ENCODE measurements around the gene ASTN2.

ASTN2 gene

GRCh38 chr9:116789081-116789480, 625.8 kb downstream of the ASTN2 start:
- DNase-seq: no peak

DNA sequence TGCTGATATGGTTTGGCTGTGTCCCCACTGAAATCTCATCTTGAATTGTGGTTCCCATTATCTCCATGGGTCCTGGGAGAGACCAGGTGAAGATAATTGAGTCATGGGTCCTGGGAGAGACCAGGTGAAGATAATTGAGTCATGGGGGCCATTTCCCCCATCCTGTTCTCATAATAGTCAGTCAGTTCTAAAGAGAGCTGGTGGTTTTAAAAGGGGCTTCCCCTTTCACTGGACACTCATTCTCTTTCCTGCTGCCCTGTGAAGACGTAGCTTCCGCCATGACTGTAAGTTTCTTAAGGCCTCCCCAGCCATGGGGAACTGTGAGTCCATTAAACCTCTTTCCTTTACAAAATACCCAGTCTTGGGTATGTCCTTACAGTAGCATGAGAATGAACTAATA, 628.1 kb downstream of the ASTN2 start:
- DNase-seq: no peak

- DNase-seq: no peak
These were observed 637.7 kb downstream of the ASTN2 start for GRCh38 chr9:116777116-116777515.

DNA sequence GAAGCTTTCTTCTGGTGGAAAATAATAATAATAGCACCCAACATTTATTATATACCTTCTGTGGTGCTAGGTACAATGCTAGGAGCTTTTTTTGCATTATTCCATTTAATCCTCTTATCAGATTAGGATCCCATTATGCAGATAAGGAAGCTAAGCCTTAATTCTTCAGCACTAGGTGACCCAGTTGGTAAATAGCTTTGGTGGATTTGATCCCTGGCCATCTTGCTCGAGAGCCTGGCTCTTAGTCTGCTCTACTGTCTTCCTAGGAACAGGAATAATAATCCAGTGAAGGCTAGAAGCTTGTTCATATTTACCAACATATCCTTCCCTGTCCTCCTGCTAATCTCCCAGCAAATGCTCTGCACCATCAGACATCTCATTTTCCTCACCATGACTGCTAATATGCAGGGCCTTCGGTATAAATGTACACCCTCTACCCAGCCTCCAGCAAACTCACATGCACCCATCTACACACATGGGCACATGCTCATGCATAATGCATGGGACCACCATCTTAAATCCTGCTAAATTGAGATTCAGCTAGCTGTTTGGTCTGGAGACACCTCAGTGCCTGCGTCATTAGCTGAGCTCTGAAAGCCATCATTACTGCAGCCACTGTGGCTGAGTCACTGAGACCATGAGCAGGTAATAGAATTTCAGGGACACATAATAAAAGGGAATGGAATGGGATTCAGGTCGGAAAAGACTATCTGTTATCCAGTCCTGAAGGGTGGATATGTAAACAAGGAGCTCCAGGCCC, 640.3 kb downstream of the ASTN2 start:
- DNase-seq: no peak

DNA sequence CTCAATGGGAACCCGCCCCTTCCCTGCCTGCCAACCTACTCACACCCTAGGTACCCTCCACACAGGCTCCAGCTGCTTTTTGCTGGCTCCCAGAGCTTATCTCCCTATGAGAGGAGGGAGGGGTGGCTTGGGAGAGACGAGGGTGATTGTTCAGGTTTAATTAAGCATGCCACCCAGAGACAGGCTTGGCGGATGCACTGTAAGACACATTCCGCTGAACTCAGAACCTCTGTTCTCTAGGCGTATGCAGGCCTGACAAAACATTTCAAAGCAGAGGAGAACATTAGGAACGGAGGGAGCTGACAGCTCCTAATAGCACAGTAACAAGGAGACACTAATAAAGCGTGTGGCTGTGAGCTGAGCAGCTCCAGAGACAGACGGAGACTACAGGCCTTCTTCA, 647.6 kb downstream of the ASTN2 start:
- DNase-seq: no peak

- no peak for DNase-seq
These were observed 649.8 kb downstream of the ASTN2 start for GRCh38 chr9:116765011-116765410.

GRCh38 chr9:116763770-116764169, 651.1 kb downstream of the ASTN2 start:
- DNase-seq: no peak

- no peak for DNase-seq
These were observed 654.2 kb downstream of the ASTN2 start for GRCh38 chr9:116760636-116761035.

GRCh38 chr9:116757030-116757429, 657.8 kb downstream of the ASTN2 start:
- DNase-seq: no peak

- DNase-seq: no peak
These were observed 661.5 kb downstream of the ASTN2 start for GRCh38 chr9:116753389-116753788.

DNA sequence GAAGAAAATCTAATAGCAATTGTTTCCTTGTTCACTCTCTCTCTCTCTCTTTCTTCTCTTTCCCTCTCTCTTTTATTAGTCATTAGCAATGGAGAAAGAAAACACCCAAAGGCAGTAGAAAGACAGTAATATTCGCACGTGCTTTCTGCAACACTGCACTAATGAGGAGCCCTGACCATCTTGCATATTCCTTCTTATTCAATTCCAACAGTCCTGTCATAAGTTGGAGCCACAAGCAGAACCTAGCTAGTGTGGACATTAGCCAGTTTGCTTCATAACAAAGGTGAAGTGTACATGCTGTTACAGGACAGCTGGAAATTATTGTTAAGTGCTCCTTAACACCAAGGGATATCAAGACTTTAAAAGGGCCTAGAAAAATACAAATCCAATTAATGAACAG, 664.3 kb downstream of the ASTN2 start:
- no peak for DNase-seq

DNA sequence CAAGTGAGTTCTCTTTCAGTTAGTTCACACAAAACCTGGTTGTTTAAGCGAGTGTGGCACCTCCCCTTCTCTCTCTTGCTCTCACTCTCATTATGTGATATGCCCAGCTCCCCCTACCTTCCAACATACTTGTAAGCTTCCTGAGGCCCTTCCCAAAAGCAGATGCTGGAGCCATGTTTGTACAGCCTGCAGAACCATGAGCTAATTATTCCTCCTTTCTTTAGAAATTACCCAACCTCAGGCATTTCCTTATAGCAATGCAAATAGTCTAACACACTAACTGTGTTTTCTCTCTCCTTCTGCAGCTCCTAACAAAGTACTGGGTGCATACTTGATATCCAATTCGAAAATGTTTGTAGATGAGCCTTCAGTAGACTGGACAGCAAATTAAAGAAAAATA, 665.1 kb downstream of the ASTN2 start:
- DNase-seq: no peak

- no peak for DNase-seq
These were observed 665.7 kb downstream of the ASTN2 start for GRCh38 chr9:116749176-116749575.

DNA sequence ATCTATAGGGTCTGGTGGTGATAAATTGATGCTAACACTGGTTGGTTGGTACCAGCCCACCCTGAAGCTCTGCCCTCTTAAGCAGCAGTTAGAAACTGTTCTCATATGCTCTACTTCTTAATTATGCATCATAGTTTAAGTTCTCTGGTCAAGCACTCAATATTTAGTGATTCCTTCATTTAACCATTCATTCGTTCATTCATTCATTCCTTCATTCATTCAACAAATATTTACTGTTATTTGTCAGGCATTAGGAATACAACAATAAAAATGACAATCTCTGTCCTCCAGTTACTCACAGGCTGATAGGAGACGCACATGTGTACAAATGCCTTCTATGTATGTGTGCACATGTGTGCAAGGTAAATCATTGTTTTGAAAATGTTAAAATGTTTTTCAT, 673.1 kb downstream of the ASTN2 start:
- no peak for DNase-seq

- no peak for DNase-seq
These were observed 673.6 kb downstream of the ASTN2 start for GRCh38 chr9:116741086-116741740.

GRCh38 chr9:116737152-116737546, 677.7 kb downstream of the ASTN2 start:
- DNase-seq: peak; percentile 93

- DNase-seq: no peak
These were observed 678.3 kb downstream of the ASTN2 start for GRCh38 chr9:116736399-116737151.

- no peak for DNase-seq
These were observed 681.7 kb downstream of the ASTN2 start for GRCh38 chr9:116733010-116733641.

DNA sequence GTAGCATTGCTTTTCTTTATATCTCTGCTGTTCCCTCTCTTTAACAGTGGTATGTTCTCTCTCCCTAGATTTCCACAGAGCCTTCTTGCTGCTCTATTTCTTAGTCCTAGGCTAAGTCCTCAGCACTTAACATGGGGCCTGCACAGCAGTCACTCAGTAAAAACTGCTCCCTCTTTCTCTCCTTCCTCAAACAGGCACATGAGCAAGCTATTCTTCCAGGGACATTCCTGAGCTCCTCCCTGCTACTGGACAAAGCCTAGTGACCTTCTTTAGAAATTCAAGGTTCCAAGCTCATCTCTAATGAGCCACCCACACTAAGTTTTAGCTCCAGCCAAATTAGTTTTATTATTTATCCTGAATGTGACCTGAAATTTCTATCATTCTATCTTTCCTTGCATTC, 688.3 kb downstream of the ASTN2 start:
- DNase-seq: no peak

DNA sequence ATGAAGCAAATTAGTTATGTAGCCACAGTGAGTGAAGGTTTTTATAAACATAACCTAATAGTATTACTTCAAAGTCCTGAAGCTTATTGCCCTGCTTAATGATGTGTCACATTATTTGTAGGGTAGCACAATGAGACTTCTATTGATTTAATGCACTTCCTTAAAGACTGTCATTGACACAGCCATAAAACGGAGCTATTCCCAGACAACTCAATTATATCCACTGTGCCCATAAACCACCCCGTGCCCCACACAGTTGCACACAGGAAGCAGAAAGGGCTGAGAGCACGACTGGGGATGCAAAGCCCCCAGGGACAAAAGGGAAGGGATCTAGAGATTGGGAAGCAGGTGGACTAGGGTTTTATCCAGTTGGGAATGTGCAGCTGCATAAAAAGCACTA, 690.7 kb downstream of the ASTN2 start:
- no peak for DNase-seq

DNA sequence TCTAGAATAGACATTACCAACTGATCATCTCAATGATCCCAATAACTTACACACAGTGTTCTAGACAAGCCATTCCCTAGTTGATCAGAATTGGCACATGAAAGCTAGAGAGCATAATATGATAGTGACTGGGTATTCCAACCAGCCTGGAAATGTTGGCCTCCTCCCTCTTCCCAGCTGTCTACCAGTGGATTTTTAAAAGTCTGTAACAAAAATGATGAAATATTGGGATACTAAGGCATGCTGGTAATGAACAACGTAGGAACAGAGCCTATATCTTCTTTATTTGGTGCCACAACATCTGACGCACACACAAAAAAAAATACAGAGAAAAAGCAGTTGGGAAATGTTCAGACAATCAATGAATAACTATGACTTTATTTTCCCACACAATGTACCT, 692.9 kb downstream of the ASTN2 start:
- no peak for DNase-seq

DNA sequence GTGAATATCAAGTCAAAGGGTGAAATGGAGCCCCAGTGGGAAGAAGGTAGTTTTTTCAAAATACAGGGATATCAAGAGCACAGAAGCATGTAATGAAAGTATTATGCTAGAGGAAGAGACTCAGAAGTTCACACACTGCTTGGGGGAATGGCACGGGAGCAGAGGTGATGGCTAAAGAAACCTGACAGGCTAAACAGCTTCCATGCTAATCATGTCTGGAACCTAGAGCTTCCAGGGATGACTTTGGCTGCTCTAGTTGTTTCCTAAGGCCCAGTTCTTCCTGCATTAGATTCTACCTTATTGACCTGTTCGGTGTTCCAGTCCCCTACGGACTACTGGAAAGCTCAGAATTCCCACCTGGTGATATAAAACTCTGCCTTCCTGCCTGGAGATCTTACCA, 693.4 kb downstream of the ASTN2 start:
- no peak for DNase-seq

DNA sequence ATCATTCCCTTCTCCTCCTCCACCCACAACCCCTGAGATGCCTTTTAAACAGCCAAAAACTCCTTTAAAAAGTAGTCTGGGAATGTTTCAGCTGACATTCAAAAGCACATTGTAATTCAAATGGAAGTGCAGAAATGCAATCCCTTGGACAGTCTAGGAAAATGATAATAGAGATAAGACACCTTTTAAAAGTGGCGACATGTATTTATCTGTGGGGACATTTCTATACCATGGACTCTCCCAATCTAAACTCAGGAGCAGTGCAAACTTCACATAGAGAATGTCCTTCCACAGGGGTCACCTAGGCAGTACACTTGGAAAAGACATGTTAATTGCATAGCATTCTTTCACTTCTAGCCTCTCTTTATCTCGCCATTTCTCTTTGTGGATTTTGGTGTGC, 694.7 kb downstream of the ASTN2 start:
- no peak for DNase-seq

- no peak for DNase-seq
These were observed 696.7 kb downstream of the ASTN2 start for GRCh38 chr9:116718111-116718510.
